GM13977 (cell line): ENCODE results near the gene PHACTR1.

Experiments
- DNase-seq: peaks from one replicate; pipeline ENCODE4 v3.0.0; 2012; ENCODE audit warnings: low spot score
- CTCF ChIP-seq: IDR thresholded peaks from 2 replicates; pipeline ENCODE4 v1.5.1; 2012; ENCODE audit warnings: mild to moderate bottlenecking, control low read depth; ENCODE audit not compliant: insufficient read depth; ENCODE audit errors: extremely low read depth, missing control alignments
- in situ Hi-C: fragments of 300-500 bp; cut with MboI; formaldehyde crosslinking; loops from one replicate; pipeline ENCODE4 v1.12.0; 2022; ENCODE audit warnings: low sequenced_read_pairs, low pct_unique_long_range_greater_than_20kb, mixed read lengths, inconsistent platforms; ENCODE audit not compliant: unreplicated experiment

PHACTR1 gene

GRCh38 chr6:13066050-13066449, 349.5 kb downstream of the PHACTR1 start:
- no peak for TF ChIP-seq CTCF
- DNase-seq: no peak
- in situ Hi-C loops: no loop called here

- TF ChIP-seq CTCF: no peak
- in situ Hi-C loops: no loop called here
- no peak for DNase-seq
Measured at GRCh38 chr6:13066820-13067219, 350.3 kb downstream of the PHACTR1 start.

- TF ChIP-seq CTCF: no peak
Measured at GRCh38 chr6:13068586-13069210, 352.1 kb downstream of the PHACTR1 start.

GRCh38 chr6:13071550-13072345, 355.2 kb downstream of the PHACTR1 start:
- in situ Hi-C loops: no loop called here
- DNase-seq: no peak
- TF ChIP-seq CTCF: no peak

More at GRCh38 chr6:13068586-13069210, 352.1 kb downstream of the PHACTR1 start:
- DNase-seq: no peak
- in situ Hi-C loops: no loop called here

- no peak for DNase-seq
- no peak for TF ChIP-seq CTCF
- in situ Hi-C loops: no loop called here
Measured at GRCh38 chr6:13072686-13073347, 356.2 kb downstream of the PHACTR1 start.

- no peak for TF ChIP-seq CTCF
- in situ Hi-C loops: no loop called here
Measured at GRCh38 chr6:13074415-13075140, 358.0 kb downstream of the PHACTR1 start.

More at GRCh38 chr6:13074415-13075140, 358.0 kb downstream of the PHACTR1 start:
- no peak for DNase-seq
